Hepatocyte (in vitro differentiated cells): Measurements from ENCODE around the gene IGSF8.

Source experiments
- CTCF ChIP-seq: fragments of 200-600 bp; sonication (generic); IDR thresholded peaks from 2 replicates; pipeline ENCODE4 v1.5.1; 2016; ENCODE audit warnings: antibody characterized with exemption, mild to moderate bottlenecking; ENCODE audit not compliant: poor library complexity
- EZH2 ChIP-seq: fragments of 200-600 bp; sonication (generic); IDR thresholded peaks from 2 replicates; pipeline ENCODE4 v1.6.1; 2016; ENCODE audit warnings: antibody characterized with exemption, mild to moderate bottlenecking, borderline replicate concordance

DNA sequence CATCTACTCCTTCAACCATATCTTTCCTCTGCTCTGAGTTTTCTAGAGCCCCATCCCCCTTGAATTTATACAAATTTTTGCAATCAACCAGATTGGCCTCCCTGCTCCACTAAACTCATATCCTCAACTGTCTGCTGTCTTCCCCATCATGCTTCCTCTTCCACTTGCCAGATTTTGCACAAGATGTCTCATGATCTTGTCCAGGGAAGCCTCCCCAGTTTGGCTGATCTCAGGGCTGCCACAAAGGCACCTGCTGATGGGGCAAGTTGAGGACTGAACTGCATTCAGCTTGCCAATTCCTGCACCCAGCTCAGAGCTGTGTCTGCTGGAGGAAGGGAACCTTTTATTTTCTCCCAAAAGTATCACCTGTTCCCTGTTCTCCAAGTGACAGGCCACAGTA is 20.9 kb downstream of the IGSF8 start:
- no peak for TF ChIP-seq CTCF
- no peak for TF ChIP-seq EZH2
